HepG2 (cell line): ENCODE results near the gene TMEM107. TPM values are rescaled to one million over a fixed set of nuclear protein-coding genes. Genes with fewer than 3 reads are reported as not detected.

Experiments used
- ATF1 ChIP-seq: IDR thresholded peaks from 2 replicates; pipeline ENCODE4 v1.6.1; 2016; ENCODE audit warnings: mild to moderate bottlenecking, control low read depth
- IKZF4 ChIP-seq: sonication (generic); formaldehyde crosslinking; IDR thresholded peaks from 2 replicates; pipeline ENCODE4 v1.5.1; 2020; ENCODE audit warnings: borderline replicate concordance, mild to moderate bottlenecking, low read depth, missing genetic modification reagents; ENCODE audit errors: not compliant biosample characterization
- ISL2 ChIP-seq: sonication (generic); formaldehyde crosslinking; IDR thresholded peaks from 2 replicates; pipeline ENCODE4 v1.5.0; 2020; ENCODE audit warnings: missing genetic modification reagents
- MAZ ChIP-seq, 2 experiments: sonication (generic) in 1 of 2; formaldehyde crosslinking in 1 of 2; IDR thresholded peaks; 2 replicates each; pipeline versions ENCODE4 v1.5.0 to v1.6.1; 2012 to 2020; ENCODE audit warnings: low read depth in 2 of 2, mild to moderate bottlenecking in 2 of 2, borderline replicate concordance in 1 of 2, improper control_type of control experiment in 1 of 2, low read length in 1 of 2, missing genetic modification reagents in 1 of 2, moderate library complexity in 1 of 2
- MIXL1 ChIP-seq: IDR thresholded peaks from 2 replicates; pipeline ENCODE4 v1.6.1; 2016
- MLLT10 ChIP-seq: sonication (generic); formaldehyde crosslinking; IDR thresholded peaks from 2 replicates; pipeline ENCODE4 v1.4.0; 2020; ENCODE audit warnings: missing genetic modification reagents
- RBAK ChIP-seq: sonication (generic); formaldehyde crosslinking; IDR thresholded peaks from 2 replicates; pipeline ENCODE4 v1.5.1; 2020; ENCODE audit warnings: mild to moderate bottlenecking, missing genetic modification reagents
- TCF12 ChIP-seq, 2 experiments: fragments of 450-650 bp in 1 of 2; sonication (generic) in 1 of 2; formaldehyde crosslinking in 1 of 2; IDR thresholded peaks; 2 replicates each; pipeline versions ENCODE4 v1.6.1 to v1.8.0; 2017 to 2022; ENCODE audit warnings: antibody characterized with exemption in 1 of 2, mild to moderate bottlenecking in 1 of 2, missing genetic modification reagents in 1 of 2, moderate library complexity in 1 of 2
- ZNF24 ChIP-seq: fragments of 450-650 bp; IDR thresholded peaks from 2 replicates; pipeline ENCODE4 v1.6.1; 2017; ENCODE audit warnings: antibody characterized with exemption, mild to moderate bottlenecking
- ZNF615 ChIP-seq: sonication (generic); formaldehyde crosslinking; IDR thresholded peaks from 2 replicates; pipeline ENCODE4 v1.5.0; 2020; ENCODE audit warnings: mild to moderate bottlenecking, missing genetic modification reagents, borderline replicate concordance
- polyA plus RNA-seq, 8 experiments: library from polyadenylated mRNA; depleted of rRNA in 3 of 8; stranded (reverse) in 7 of 8; unstranded in 1 of 8; fragments of >200 nt; fragmentation: Illumina TruSeq in 4 of 8; extraction: Trizol in 4 of 8; gene quantifications; 2 replicates each; pipeline versions ENCODE4 v1.2.1 to v1.2.3, GENCODE V29; 2011 to 2016; ENCODE audit warnings: low read depth in 4 of 8, missing spikeins in 1 of 8, mixed read lengths in 1 of 8; ENCODE audit not compliant: insufficient read depth in 1 of 8
- total RNA-seq, 5 experiments: library from RNA; depleted of rRNA; stranded (reverse); fragments of >200 nt; fragmentation: Illumina TruSeq; extraction: Trizol; gene quantifications; 2 replicates each; pipeline ENCODE4 v1.2.3, GENCODE V29; 2016; ENCODE audit warnings: low read depth in 1 of 5
- TF ChIP-seq, protein P1 (sequence below), 2 experiments: sonication (generic) in 1 of 2; formaldehyde crosslinking in 1 of 2; IDR thresholded peaks; 2 replicates each; pipeline versions ENCODE4 v1.6.1 to v1.9.0; 2014 to 2022; ENCODE audit warnings: antibody characterized with exemption in 1 of 2, borderline replicate concordance in 1 of 2, inconsistent platforms in 1 of 2, low read depth in 1 of 2, missing genetic modification reagents in 1 of 2
- TF ChIP-seq, protein P2 (sequence below): sonication (generic); formaldehyde crosslinking; IDR thresholded peaks from 2 replicates; pipeline ENCODE4 v1.4.0; 2020; ENCODE audit warnings: mild to moderate bottlenecking, missing genetic modification reagents
- TF ChIP-seq, protein P3 (sequence below): IDR thresholded peaks from 2 replicates; pipeline ENCODE4 v1.6.1; 2018; ENCODE audit warnings: missing genetic modification reagents, mild to moderate bottlenecking, missing compliant biosample characterization
- TF ChIP-seq, protein P4 (sequence below): sonication (generic); formaldehyde crosslinking; conservative IDR thresholded peaks from 2 replicates; pipeline ENCODE4 v1.4.0; 2020; ENCODE audit warnings: missing genetic modification reagents
- TF ChIP-seq, protein P5 (sequence below): sonication (generic); formaldehyde crosslinking; IDR thresholded peaks from 2 replicates; pipeline ENCODE4 v1.4.0; 2020; ENCODE audit warnings: mild to moderate bottlenecking, low read depth, missing genetic modification reagents

Gene TMEM107
- total and polyA plus RNA-seq, 2 of the 13 experiments (the other 11 are each of a cell fraction or from before 2014, with no cell fraction given) = 7.2 to 15.3 TPM

DNA sequence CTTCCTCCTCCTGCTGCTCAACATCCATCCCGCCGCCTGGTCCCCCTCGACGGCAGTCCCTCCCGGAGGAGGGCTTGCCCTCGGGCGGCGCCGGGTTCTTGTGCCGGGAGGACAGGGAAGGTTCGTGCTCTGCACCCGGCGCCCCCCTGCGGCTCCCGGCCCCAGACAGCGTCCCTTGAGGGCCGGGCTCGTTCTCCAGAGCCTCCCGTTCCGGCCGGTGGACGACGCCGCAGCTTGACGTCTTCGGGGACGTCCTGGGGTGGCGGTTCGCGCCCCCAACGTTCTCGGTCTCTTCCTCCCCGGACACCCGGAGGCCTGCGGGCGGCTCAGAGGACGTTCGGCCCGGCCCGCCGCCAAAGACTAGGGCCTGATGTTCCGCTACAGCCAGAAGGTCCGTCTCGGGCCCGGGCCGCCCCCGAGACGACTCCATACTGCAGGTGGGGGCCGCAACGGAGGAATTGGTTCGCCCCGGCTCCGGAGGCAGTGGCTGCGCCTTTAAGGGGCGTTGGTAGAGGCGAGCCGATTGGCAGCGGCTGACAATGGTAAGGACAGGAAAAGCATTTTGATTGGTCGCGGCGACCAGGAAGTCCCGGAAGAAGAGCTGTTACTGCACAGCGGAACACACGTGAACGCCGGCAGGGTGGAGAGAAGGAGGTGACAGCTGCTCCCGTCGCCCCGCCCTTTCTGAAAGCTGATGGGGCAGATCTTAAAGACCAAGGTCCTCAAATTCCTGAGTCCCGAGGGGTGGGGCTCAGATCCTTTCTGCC lies 13.7 kb upstream of the TMEM107 start, which contains the start of gene BORCS6 (continued):
- TF ChIP-seq, protein P1, sequence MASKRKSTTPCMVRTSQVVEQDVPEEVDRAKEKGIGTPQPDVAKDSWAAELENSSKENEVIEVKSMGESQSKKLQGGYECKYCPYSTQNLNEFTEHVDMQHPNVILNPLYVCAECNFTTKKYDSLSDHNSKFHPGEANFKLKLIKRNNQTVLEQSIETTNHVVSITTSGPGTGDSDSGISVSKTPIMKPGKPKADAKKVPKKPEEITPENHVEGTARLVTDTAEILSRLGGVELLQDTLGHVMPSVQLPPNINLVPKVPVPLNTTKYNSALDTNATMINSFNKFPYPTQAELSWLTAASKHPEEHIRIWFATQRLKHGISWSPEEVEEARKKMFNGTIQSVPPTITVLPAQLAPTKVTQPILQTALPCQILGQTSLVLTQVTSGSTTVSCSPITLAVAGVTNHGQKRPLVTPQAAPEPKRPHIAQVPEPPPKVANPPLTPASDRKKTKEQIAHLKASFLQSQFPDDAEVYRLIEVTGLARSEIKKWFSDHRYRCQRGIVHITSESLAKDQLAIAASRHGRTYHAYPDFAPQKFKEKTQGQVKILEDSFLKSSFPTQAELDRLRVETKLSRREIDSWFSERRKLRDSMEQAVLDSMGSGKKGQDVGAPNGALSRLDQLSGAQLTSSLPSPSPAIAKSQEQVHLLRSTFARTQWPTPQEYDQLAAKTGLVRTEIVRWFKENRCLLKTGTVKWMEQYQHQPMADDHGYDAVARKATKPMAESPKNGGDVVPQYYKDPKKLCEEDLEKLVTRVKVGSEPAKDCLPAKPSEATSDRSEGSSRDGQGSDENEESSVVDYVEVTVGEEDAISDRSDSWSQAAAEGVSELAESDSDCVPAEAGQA (IDR thresholded peaks at IDR 0.05; ENCODE audit: low read depth) = no peak
- TF ChIP-seq, protein P1 (CRISPR knock-in tag; IDR thresholded peaks at IDR 0.05; ENCODE audit: borderline replicate concordance) = no peak
- TF ChIP-seq MLLT10 (CRISPR knock-in tag) (no peak), RBAK (CRISPR knock-in tag) (no peak), ZNF24 (no peak), ATF1 (0 out of 2 replicates have a peak, but pooled peaks have one; percentile 18), ISL2 (CRISPR knock-in tag) (no peak; the same call in 1 of the 2 replicates), MAZ (IDR thresholded peaks at IDR 0.05; ENCODE audit: borderline replicate concordance, low read depth, low read length) (peak; percentile 60; the same call in 1 of the 2 replicates), MAZ (CRISPR knock-in tag; IDR thresholded peaks at IDR 0.05; ENCODE audit: low read depth) (no peak), ZNF615 (CRISPR knock-in tag) (no peak), MIXL1 (no peak), IKZF4 (no peak), TCF12 (IDR thresholded peaks at IDR 0.05) (no peak), TCF12 (CRISPR knock-in tag; IDR thresholded peaks at IDR 0.05) (no peak; the same call in 1 of the 2 replicates)
- TF ChIP-seq, protein P2, sequence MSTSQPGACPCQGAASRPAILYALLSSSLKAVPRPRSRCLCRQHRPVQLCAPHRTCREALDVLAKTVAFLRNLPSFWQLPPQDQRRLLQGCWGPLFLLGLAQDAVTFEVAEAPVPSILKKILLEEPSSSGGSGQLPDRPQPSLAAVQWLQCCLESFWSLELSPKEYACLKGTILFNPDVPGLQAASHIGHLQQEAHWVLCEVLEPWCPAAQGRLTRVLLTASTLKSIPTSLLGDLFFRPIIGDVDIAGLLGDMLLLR (CRISPR knock-in tag) = no peak; the same call in 1 of the 2 replicates
- TF ChIP-seq, protein P3, sequence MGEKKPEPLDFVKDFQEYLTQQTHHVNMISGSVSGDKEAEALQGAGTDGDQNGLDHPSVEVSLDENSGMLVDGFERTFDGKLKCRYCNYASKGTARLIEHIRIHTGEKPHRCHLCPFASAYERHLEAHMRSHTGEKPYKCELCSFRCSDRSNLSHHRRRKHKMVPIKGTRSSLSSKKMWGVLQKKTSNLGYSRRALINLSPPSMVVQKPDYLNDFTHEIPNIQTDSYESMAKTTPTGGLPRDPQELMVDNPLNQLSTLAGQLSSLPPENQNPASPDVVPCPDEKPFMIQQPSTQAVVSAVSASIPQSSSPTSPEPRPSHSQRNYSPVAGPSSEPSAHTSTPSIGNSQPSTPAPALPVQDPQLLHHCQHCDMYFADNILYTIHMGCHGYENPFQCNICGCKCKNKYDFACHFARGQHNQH (CRISPR knock-in tag) = peak; percentile 51
- TF ChIP-seq, protein P4, sequence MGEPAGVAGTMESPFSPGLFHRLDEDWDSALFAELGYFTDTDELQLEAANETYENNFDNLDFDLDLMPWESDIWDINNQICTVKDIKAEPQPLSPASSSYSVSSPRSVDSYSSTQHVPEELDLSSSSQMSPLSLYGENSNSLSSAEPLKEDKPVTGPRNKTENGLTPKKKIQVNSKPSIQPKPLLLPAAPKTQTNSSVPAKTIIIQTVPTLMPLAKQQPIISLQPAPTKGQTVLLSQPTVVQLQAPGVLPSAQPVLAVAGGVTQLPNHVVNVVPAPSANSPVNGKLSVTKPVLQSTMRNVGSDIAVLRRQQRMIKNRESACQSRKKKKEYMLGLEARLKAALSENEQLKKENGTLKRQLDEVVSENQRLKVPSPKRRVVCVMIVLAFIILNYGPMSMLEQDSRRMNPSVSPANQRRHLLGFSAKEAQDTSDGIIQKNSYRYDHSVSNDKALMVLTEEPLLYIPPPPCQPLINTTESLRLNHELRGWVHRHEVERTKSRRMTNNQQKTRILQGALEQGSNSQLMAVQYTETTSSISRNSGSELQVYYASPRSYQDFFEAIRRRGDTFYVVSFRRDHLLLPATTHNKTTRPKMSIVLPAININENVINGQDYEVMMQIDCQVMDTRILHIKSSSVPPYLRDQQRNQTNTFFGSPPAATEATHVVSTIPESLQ (CRISPR knock-in tag) = no peak
- TF ChIP-seq, protein P5, sequence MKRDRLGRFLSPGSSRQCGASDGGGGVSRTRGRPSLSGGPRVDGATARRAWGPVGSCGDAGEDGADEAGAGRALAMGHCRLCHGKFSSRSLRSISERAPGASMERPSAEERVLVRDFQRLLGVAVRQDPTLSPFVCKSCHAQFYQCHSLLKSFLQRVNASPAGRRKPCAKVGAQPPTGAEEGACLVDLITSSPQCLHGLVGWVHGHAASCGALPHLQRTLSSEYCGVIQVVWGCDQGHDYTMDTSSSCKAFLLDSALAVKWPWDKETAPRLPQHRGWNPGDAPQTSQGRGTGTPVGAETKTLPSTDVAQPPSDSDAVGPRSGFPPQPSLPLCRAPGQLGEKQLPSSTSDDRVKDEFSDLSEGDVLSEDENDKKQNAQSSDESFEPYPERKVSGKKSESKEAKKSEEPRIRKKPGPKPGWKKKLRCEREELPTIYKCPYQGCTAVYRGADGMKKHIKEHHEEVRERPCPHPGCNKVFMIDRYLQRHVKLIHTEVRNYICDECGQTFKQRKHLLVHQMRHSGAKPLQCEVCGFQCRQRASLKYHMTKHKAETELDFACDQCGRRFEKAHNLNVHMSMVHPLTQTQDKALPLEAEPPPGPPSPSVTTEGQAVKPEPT (CRISPR knock-in tag) = peak; percentile 62; the same call in 1 of the 2 replicates
